Measurements from ENCODE around the gene RBAK.
"Not testable (repeated sequence)": the region's sequence is repeated elsewhere in the genome, so short reads cannot be mapped to it uniquely, and the experiment has no call there.

RBAK gene

DNA sequence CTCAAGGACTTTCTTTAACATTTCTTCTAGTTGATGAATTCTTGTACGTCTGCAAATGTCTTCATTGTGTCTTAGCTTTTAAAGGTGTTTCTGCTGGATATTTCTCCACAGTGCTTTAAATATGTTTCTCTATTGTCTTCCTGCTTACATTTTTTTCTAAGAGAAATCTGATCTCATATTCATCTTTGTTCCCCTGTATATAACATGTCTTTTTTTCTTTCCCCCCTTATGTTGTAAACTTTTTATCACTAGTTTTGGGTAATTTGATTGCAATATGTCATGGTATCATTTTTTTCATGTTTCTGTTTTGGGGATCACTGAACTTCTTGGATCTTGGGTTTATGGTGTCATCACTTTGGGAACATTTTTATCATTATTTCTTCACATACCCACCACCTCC, 7.5 kb downstream of the RBAK start:
- no peak for DNase-seq

GRCh38 chr7:5063698-5064097, 18.0 kb downstream of the RBAK start:
- DNase-seq = no peak

- DNase-seq = no peak
These were observed 18.9 kb downstream of the RBAK start for GRCh38 chr7:5064391-5065106.

- no peak for DNase-seq
These were observed 19.4 kb downstream of the RBAK start for GRCh38 chr7:5065107-5065407.

DNA sequence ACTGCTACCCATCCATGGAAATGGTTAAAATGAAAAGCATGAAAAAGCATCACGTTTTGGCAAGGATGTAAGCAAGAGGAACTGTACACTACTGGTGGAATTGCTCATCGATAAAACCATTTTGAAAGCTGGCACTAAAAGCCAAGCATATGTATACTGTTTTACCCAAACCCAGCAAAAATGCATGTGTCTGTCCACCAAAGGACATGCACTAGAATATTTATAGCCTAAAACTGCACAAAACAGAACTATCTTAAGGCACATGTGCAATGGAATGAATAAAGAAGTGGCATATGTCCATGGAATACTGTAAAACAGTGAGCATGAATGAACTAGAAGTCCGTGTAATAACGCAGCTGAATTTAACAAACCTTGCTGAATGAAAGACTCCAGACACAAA, 22.9 kb downstream of the RBAK start:
- no peak for DNase-seq

DNA sequence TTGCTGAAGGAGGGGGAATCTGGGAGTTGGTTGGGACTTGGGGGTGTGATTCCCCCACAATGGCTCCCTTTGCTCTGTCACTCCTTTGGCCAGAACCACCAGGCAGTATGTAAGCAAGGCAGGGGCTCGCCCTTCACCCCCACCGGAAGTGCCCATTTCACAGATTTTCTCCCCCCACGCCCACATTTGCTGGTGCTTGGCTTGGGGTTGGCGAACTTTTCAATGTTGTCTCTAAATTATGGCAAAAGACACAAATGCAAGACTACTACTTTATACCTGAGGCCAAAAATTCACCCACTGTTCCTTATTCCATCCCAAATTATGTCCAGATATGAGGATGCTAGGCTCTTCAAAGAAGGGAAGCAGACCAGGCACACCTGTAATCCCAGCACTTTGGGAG, 24.5 kb downstream of the RBAK start:
- DNase-seq = no peak

- DNase-seq = not testable (repeated sequence)
These were observed 29.5 kb downstream of the RBAK start for GRCh38 chr7:5075187-5075586.

GRCh38 chr7:5077740-5078139, 32.1 kb downstream of the RBAK start:
- peak; percentile 77 for DNase-seq

GRCh38 chr7:5082806-5083205, 37.1 kb downstream of the RBAK start:
- no peak for DNase-seq

GRCh38 chr7:5083311-5083711, 37.7 kb downstream of the RBAK start:
- DNase-seq = no peak

- DNase-seq = no peak
These were observed 40.6 kb downstream of the RBAK start for GRCh38 chr7:5086256-5086655.

DNA sequence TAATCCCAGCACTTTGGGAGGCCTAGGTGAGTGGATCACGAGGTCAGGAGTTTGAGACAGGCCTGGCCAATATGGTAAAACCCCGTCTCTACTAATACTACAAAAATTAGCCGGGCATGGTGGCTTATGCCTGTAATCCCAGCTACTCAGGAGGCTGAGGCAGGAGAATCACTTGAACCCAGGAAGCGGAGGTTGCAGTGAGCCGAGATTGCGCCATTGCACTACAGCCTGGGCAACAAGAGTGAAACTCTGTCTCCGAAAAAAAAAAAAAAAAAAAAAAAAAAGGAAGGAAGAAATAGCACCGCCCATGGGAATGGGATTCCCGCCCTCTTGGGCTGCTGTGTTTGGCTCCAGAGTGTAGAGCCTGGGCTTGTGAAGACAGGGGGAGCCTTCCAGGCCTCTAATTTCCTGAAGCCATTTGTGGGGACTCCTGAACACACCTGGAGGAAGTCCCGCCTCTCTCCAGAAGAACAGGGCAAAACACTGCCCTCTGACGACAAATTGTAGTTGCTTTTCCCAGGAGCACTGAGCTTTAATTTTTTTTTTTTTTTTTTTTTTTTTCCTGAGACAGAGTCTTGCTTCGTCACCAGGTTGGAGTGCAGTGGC, 42.7 kb downstream of the RBAK start:
- DNase-seq = not testable (repeated sequence)

DNA sequence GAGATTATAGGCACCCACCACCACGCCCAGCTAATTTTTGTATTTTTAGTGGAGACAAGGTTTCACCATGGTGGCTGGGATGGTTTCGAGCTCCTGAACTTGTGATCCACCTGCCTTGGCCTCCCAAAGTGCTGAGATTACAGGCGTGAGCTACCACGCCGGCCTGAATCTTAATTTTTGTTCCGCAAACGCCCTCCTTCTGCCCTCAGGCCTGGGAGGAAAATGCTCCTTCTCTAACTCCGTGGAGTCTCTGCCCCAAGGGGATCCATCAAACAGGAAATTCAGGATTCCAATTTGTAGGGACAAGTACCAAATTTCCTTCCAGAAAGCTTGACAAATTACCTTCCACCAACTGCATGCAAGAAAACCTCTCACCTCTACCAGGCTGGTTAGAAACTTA, 43.2 kb downstream of the RBAK start:
- no peak for DNase-seq

DNA sequence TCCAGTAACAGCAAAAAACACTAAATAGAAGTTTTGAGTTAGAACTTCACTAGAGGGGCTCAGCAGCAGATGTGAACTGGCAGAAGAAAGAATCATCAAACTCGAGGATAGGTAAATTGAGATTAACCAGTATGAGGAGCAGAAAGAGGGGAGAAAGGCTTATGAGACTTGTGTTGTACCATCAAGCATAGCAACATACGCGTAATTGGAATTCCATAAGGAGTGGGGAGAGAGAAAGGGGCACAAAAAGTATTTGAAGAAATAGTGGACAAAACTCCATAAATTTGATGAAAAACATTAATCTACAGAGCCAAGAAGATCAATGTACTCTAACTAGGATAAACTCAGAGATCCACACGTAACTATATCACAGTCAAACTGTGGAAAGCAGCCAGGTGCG, 48.3 kb downstream of the RBAK start:
- DNase-seq = no peak

GRCh38 chr7:5094641-5095040, 49.0 kb downstream of the RBAK start:
- peak; percentile 11 for DNase-seq

DNA sequence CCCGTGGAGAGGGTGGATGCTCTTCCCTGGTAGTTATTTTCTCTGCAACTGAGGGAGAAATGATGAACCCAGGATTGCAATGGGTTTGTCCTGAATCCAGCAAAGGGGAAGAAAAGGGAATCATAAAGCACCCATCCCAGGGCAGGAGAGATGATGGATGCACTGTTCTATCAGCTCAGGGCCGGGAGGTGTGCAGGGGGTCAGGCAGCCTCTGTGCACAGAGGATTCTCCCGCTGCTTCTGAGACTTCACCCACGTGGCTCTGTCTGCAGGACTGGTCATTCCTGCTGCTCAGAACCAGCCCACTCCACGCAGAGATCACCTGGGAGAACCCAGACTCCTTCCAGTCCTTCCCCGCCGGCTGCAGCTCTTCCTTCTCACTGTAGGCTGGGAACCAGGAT, 70.7 kb downstream of the RBAK start:
- no peak for DNase-seq

DNA sequence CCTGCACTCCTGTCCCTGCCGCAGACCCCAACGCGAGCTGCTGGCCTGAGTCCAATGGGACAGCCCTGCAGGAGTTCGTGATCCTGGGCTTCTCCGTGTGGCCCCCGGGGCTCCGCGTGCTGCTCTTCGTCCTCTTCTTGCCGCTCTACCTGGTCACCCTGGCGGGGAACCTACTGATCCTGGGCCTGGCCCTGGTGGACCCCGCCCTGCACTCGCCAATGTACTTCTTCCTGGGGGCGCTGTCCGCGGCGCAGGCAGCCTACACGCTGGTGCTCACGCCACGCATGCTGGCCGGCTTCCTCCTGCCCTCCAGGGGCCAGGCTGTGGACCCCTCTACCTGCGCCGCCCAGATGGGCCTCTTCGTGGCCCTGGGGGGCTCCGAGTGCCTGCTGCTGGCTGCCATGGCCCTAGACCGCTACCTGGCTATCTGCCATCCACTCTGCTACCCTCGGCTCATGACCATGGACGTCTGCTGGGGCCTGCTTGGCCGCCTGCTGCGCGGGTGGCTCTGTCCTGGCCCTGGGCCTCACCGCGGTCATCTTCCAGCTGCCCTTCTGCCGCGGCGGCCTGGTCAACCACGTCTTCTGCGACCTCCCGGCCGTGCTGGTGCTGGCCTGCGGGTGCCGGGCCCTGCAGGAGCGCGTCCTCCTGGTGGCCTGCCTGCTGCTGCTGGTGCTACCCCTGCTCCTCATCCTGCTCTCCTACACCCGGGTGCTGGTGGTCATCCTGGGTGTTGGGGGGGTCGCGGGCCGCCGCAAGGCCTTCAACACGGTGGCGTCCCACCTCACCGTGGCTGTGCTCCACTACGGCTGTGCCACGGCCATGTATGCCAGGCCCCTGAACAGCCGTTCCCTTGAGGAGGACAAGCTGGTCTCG, 71.7 kb downstream of the RBAK start:
- no peak for DNase-seq

Measured in NCI-H2081 treated with DMSO at 0.1 percent for 48 hours (cell line).